Upper lobe of left lung (tissue), 4 donors: ENCODE measurements around the gene TIMP1.

ENCODE experiments used
- CTCF ChIP-seq, 6 experiments: fragments of 450-650 bp in 4 of 6; fragments of 200-600 bp in 2 of 6; sonication (generic) in 2 of 6; IDR thresholded peaks; one replicate each; pipeline ENCODE4 v1.5.1; 2016 to 2019; ENCODE audit warnings: antibody characterized with exemption in 6 of 6
- POLR2A ChIP-seq, 4 donors: fragments of 450-650 bp; IDR thresholded peaks; one replicate each; pipeline ENCODE4 v1.5.1; 2016 to 2017; ENCODE audit warnings: antibody characterized with exemption in 4 of 4, mild to moderate bottlenecking in 2 of 4

GRCh38 chrX:47595716-47596251, 13.5 kb downstream of the TIMP1 start:
- no peak for TF ChIP-seq CTCF (IDR thresholded peaks at IDR 0.05)
- TF ChIP-seq POLR2A (IDR thresholded peaks at IDR 0.05), result no peak
